Activated naive CD8-positive, alpha-beta T cell treated with anti-CD3 and anti-CD28 coated beads, Interleukin-2, amount 50 U/mL, for 24 hours (primary cell): ENCODE measurements around the gene SMIM17.

ENCODE experiments used
- ATAC-seq: fragments of 150-1000 bp; cut with Tn5 transposase; one replicate; pipeline ENCODE4 v1.10.0; 2021
- DNase-seq: peaks from one replicate; pipeline ENCODE4 v3.0.0; 2021
- H3K27ac Mint-ChIP-seq: one replicate; pipeline ENCODE4 v1.8.0; 2021; ENCODE audit warnings: mild to moderate bottlenecking, mixed read lengths
- H3K27me3 Mint-ChIP-seq: one replicate; pipeline ENCODE4 v1.8.0; 2021; ENCODE audit warnings: mixed read lengths
- H3K36me3 Mint-ChIP-seq: one replicate; pipeline ENCODE4 v1.8.0; 2021; ENCODE audit warnings: low read depth, mixed read lengths
- H3K4me1 Mint-ChIP-seq: one replicate; pipeline ENCODE4 v1.8.0; 2021; ENCODE audit warnings: mixed read lengths
- H3K4me3 Mint-ChIP-seq: one replicate; pipeline ENCODE4 v1.8.0; 2021; ENCODE audit warnings: mild to moderate bottlenecking, moderate library complexity, mixed read lengths
- H3K9me3 Mint-ChIP-seq: one replicate; pipeline ENCODE4 v1.8.0; 2021; ENCODE audit warnings: mixed read lengths

Gene SMIM17

DNA sequence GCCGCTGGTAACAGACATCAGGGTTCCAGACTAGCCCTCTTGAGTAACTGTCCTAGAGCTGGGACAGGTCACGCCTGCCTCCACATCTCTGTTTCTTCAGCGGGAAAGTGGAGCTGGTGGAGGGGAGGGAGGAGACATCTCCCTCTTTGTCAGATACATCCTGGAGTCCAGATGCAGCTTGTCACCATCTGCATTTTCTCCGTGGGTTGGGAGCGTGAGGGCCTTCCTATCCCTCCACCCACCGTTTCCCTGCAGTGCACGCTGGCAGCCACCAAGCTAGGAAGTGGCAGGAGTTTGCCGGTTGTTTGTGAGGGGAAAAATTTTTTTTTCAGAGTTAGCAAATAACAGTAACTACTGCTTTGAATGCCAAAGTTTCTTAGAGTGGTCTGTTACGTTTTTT, 20.0 kb upstream of the SMIM17 start:
- H3K4me3 Mint-ChIP-seq = no peak overlapping the region
- H3K27me3 Mint-ChIP-seq = no peaks in the 10 kb centered on the region
- H3K9me3 Mint-ChIP-seq = peaks cover 43% of the 10 kb centered on the region
- DNase-seq = no peak
- no peak overlapping the region for H3K27ac Mint-ChIP-seq
- no peaks in the 10 kb centered on the region for H3K4me1 Mint-ChIP-seq
- no peak for ATAC-seq
- peaks cover 72% of the 10 kb centered on the region for H3K36me3 Mint-ChIP-seq

GRCh38 chr19:56625708-56626107, 17.3 kb upstream of the SMIM17 start:
- no peak overlapping the region for H3K27ac Mint-ChIP-seq
- H3K4me3 Mint-ChIP-seq = no peak overlapping the region
- H3K27me3 Mint-ChIP-seq = no peaks in the 10 kb centered on the region
- H3K4me1 Mint-ChIP-seq = no peaks in the 10 kb centered on the region
- no peak for ATAC-seq
- no peak for DNase-seq
- peaks cover 55% of the 10 kb centered on the region for H3K36me3 Mint-ChIP-seq
- H3K9me3 Mint-ChIP-seq = peaks cover 46% of the 10 kb centered on the region

GRCh38 chr19:56633021-56633420, 9.9 kb upstream of the SMIM17 start:
- no peak for DNase-seq
- no peak for ATAC-seq
- no peak overlapping the region for H3K4me3 Mint-ChIP-seq
- peaks cover 19% of the 10 kb centered on the region for H3K36me3 Mint-ChIP-seq
- no peak overlapping the region for H3K27ac Mint-ChIP-seq
- peaks cover 57% of the 10 kb centered on the region for H3K9me3 Mint-ChIP-seq
- no peaks in the 10 kb centered on the region for H3K4me1 Mint-ChIP-seq
- no peaks in the 10 kb centered on the region for H3K27me3 Mint-ChIP-seq

GRCh38 chr19:56637976-56638555, 4.9 kb upstream of the SMIM17 start:
- ATAC-seq (peak; percentile 46), DNase-seq (peak; percentile 47)
- Mint-ChIP-seq H3K36me3 (peaks cover 20% of the 10 kb centered on the region), H3K27me3 (peaks cover 4% of the 10 kb centered on the region), H3K4me3 (no peak overlapping the region), H3K4me1 (no peaks in the 10 kb centered on the region), H3K9me3 (peaks cover 50% of the 10 kb centered on the region), H3K27ac (no peak overlapping the region)

- peaks cover 22% of the 10 kb centered on the region for H3K36me3 Mint-ChIP-seq
- H3K27me3 Mint-ChIP-seq = peaks cover 13% of the 10 kb centered on the region
- DNase-seq = no peak
- no peak overlapping the region for H3K4me3 Mint-ChIP-seq
- peaks cover 45% of the 10 kb centered on the region for H3K9me3 Mint-ChIP-seq
- ATAC-seq = no peak
- H3K27ac Mint-ChIP-seq = no peak overlapping the region
- H3K4me1 Mint-ChIP-seq = no peaks in the 10 kb centered on the region
These were observed 3.7 kb upstream of the SMIM17 start for GRCh38 chr19:56639217-56639616.

- no peak overlapping the region for H3K27ac Mint-ChIP-seq
- H3K27me3 Mint-ChIP-seq = peaks cover 19% of the 10 kb centered on the region
- H3K4me1 Mint-ChIP-seq = no peaks in the 10 kb centered on the region
- H3K9me3 Mint-ChIP-seq = peaks cover 55% of the 10 kb centered on the region
- ATAC-seq (no peak), DNase-seq (no peak)
- peaks cover 23% of the 10 kb centered on the region for H3K36me3 Mint-ChIP-seq
- H3K4me3 Mint-ChIP-seq = no peak overlapping the region
These were observed 549 bp downstream of the SMIM17 start for GRCh38 chr19:56643460-56643955.

DNA sequence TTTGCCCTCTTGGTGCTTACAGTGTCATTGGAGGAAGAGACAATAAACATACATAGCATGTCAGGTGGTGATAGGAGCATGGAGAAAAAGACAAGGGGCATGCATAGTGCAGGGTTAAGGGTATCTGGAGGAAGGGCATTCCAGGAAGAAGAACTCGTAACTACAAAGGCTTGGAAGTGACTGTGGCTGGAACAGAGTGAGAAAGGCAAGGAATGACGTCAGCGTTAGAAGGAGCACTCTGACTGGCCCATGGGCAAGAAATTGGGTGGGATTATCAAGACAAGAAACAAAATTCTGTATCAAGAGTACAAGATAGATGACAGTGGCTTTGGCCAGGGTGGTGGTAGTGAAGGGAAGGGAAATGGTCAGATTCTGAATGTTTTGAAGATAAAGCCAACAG, 11.2 kb downstream of the SMIM17 start:
- Mint-ChIP-seq H3K4me3 (no peak overlapping the region), H3K36me3 (peaks cover 20% of the 10 kb centered on the region), H3K27ac (no peak overlapping the region), H3K9me3 (peaks cover 52% of the 10 kb centered on the region), H3K4me1 (no peaks in the 10 kb centered on the region), H3K27me3 (no peaks in the 10 kb centered on the region)
- DNase-seq = no peak
- no peak for ATAC-seq

DNA sequence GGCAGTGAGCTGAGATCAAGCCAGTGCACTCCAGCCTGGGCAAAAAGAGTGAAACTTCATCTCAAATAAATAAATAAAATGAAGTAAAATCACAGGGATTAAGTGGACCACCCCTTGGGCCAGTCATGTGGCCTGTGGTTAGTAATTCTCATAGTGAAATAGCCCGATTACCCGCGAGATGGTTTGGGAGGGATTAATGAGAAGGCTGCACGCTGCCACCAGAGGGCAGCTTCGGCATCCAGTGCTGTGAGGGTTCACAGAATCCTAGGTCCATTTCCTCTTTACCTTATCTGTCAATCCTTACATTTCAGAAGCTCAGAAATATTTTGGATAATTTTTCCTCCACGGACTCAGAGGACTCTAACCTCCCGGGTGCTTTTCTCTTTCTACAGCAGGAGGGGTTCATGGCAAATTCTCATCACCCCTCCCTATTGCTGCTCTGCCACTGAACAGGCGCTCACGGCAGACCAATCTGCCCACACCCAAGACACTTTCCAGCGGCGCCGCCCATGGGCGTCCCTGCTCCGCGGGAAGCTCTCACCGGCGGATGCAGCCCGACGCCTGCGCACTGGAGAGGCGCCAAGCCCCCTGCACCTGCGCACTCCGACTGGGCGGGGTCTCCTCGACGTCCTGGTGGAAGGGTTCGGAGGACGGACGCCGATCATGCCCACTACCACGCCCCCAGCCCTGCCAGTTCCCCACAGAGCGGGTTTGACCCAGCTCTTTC, 17.6 kb downstream of the SMIM17 start:
- H3K4me1 Mint-ChIP-seq = no peaks in the 10 kb centered on the region
- no peak overlapping the region for H3K27ac Mint-ChIP-seq
- H3K36me3 Mint-ChIP-seq = peaks cover 26% of the 10 kb centered on the region
- no peak overlapping the region for H3K4me3 Mint-ChIP-seq
- H3K27me3 Mint-ChIP-seq = no peaks in the 10 kb centered on the region
- DNase-seq = no peak
- no peak for ATAC-seq
- peaks cover 19% of the 10 kb centered on the region for H3K9me3 Mint-ChIP-seq

DNA sequence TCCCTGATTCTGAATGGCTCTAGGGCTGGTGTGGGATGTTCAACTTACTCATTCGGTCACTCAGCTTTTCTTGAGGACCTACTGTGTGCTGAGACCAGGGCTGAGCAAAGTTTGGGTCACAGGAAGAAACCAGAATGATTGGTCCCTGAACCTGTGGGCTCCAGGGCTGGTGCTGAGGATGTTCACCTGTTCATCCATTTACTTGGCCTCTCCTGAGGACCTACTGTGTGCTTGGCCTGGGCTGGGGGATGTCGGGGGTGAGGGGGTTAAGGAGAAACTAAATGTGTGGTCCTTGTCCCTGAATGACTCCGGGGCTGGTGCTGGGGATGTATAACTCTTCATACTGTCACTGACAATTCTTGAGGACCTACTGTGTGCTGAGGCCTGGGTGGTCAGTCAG, 18.3 kb downstream of the SMIM17 start:
- Mint-ChIP-seq H3K4me3 (no peak overlapping the region), H3K27ac (no peak overlapping the region), H3K27me3 (no peaks in the 10 kb centered on the region), H3K4me1 (no peaks in the 10 kb centered on the region), H3K36me3 (peaks cover 25% of the 10 kb centered on the region), H3K9me3 (peaks cover 17% of the 10 kb centered on the region)
- DNase-seq (no peak), ATAC-seq (no peak)

DNA sequence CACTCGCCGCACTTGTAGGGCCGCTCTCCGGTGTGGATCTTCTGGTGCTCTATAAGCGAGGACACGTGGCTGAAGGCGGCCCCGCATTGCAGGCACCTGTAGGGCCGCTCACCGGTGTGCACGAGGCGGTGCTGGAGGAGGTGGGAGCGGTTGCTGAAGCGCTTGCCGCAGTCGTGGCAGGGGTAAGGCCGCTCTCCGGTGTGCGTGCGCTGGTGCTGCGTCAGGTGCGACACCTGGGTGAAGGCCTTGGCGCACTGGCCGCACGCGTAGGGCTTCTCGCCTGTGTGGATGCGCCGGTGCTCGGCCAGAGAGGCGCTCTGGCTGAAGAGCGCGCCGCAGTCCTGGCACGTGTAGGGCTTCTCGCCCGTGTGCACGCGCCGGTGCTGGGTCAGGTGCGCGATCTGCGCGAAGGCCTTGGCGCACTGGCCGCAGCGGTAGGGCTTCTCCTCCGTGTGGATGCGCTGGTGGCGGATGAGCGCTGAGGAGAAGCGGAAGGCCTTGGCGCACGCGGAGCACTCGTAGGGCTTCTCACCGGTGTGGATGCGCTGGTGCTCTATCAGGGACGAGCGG, 21.1 kb downstream of the SMIM17 start:
- H3K27ac Mint-ChIP-seq = no peak overlapping the region

GRCh38 chr19:56664511-56664910, 21.6 kb downstream of the SMIM17 start:
- no peak for DNase-seq
- no peaks in the 10 kb centered on the region for H3K27me3 Mint-ChIP-seq
- H3K4me1 Mint-ChIP-seq = no peaks in the 10 kb centered on the region
- H3K27ac Mint-ChIP-seq = no peak overlapping the region
- no peak for ATAC-seq
- no peak overlapping the region for H3K4me3 Mint-ChIP-seq
- peaks cover 9% of the 10 kb centered on the region for H3K9me3 Mint-ChIP-seq
- peaks cover 31% of the 10 kb centered on the region for H3K36me3 Mint-ChIP-seq

More for the DNA sequence above, 21.1 kb downstream of the SMIM17 start:
- peaks cover 12% of the 10 kb centered on the region for H3K9me3 Mint-ChIP-seq
- no peaks in the 10 kb centered on the region for H3K27me3 Mint-ChIP-seq
- ATAC-seq = no peak
- peaks cover 31% of the 10 kb centered on the region for H3K36me3 Mint-ChIP-seq
- DNase-seq = no peak
- H3K4me1 Mint-ChIP-seq = no peaks in the 10 kb centered on the region
- no peak overlapping the region for H3K4me3 Mint-ChIP-seq

- Mint-ChIP-seq H3K27ac (no peak overlapping the region), H3K4me1 (peaks cover 12% of the 10 kb centered on the region), H3K27me3 (no peaks in the 10 kb centered on the region), H3K4me3 (no peak overlapping the region), H3K36me3 (peaks cover 29% of the 10 kb centered on the region), H3K9me3 (peaks cover 5% of the 10 kb centered on the region)
- DNase-seq (no peak), ATAC-seq (no peak)
These were observed 24.4 kb downstream of the SMIM17 start for GRCh38 chr19:56667311-56667870.

GRCh38 chr19:56668676-56669075, 25.7 kb downstream of the SMIM17 start:
- H3K9me3 Mint-ChIP-seq = peaks cover 3% of the 10 kb centered on the region
- peaks cover 12% of the 10 kb centered on the region for H3K4me1 Mint-ChIP-seq
- H3K4me3 Mint-ChIP-seq = no peak overlapping the region
- ATAC-seq = no peak
- no peak for DNase-seq
- no peaks in the 10 kb centered on the region for H3K27me3 Mint-ChIP-seq
- no peak overlapping the region for H3K27ac Mint-ChIP-seq
- peaks cover 25% of the 10 kb centered on the region for H3K36me3 Mint-ChIP-seq

- Mint-ChIP-seq H3K36me3 (peaks cover 18% of the 10 kb centered on the region), H3K9me3 (peaks cover 3% of the 10 kb centered on the region), H3K4me1 (peaks cover 12% of the 10 kb centered on the region), H3K4me3 (peak overlapping the region; percentile 81), H3K27ac (no peak overlapping the region), H3K27me3 (no peaks in the 10 kb centered on the region)
- no peak for ATAC-seq
- no peak for DNase-seq
These were observed 27.5 kb downstream of the SMIM17 start for GRCh38 chr19:56670401-56670960.
